OCI-LY1 (cell line): ENCODE measurements around the gene CDH23.

Source experiments
- H2AFZ ChIP-seq: fragments of 200-600 bp; sonication (generic), shearing (Covaris generic); 2 replicates; pipeline ENCODE4 v1.6.0; 2014; ENCODE audit warnings: antibody characterized with exemption, mild to moderate bottlenecking, low read length
- H3F3A ChIP-seq: fragments of 200-600 bp; sonication (generic), shearing (Covaris generic); 2 replicates; pipeline ENCODE4 v1.6.0; 2014; ENCODE audit warnings: mild to moderate bottlenecking, antibody characterized with exemption, low read length, moderate library complexity; ENCODE audit not compliant: insufficient read depth
- H3K27ac ChIP-seq: fragments of 200-600 bp; sonication (generic); 2 replicates; pipeline ENCODE4 v1.5.1; 2014; ENCODE audit warnings: low read length, mixed run types, mild to moderate bottlenecking, low read depth; ENCODE audit not compliant: poor library complexity, severe bottlenecking
- H3K27me3 ChIP-seq: fragments of 200-600 bp; sonication (generic); 2 replicates; pipeline ENCODE4 v1.6.0; 2014; ENCODE audit warnings: antibody characterized with exemption, mild to moderate bottlenecking, low read length, moderate library complexity; ENCODE audit not compliant: insufficient read depth
- H3K36me3 ChIP-seq: fragments of 200-600 bp; sonication (generic); 2 replicates; pipeline ENCODE4 v1.6.1; 2014; ENCODE audit warnings: mild to moderate bottlenecking, antibody characterized with exemption, low read length, moderate library complexity, mixed read lengths; ENCODE audit not compliant: insufficient read depth
- H3K4me1 ChIP-seq: fragments of 200-600 bp; sonication (generic); 2 replicates; pipeline ENCODE4 v1.5.1; 2014; ENCODE audit warnings: mild to moderate bottlenecking, low read length, moderate library complexity; ENCODE audit not compliant: insufficient read depth, severe bottlenecking
- H3K4me2 ChIP-seq: fragments of 200-600 bp; sonication (generic), shearing (Covaris generic); 2 replicates; pipeline ENCODE4 v1.6.1; 2014; ENCODE audit warnings: low read length
- H3K4me3 ChIP-seq: fragments of 200-600 bp; sonication (generic); 2 replicates; pipeline ENCODE4 v1.5.1; 2014; ENCODE audit warnings: low read length, low read depth, mild to moderate bottlenecking, mixed read lengths; ENCODE audit not compliant: poor library complexity, severe bottlenecking
- H3K79me2 ChIP-seq: fragments of 200-600 bp; shearing (Covaris generic); 2 replicates; pipeline ENCODE4 v1.6.1; 2016; ENCODE audit warnings: mixed run types, low read length, mixed read lengths; ENCODE audit not compliant: insufficient read depth
- H3K9ac ChIP-seq: fragments of 200-600 bp; sonication (generic), shearing (Covaris generic); 2 replicates; pipeline ENCODE4 v1.6.1; 2014; ENCODE audit warnings: mild to moderate bottlenecking, low read length, mixed read lengths
- H3K9me2 ChIP-seq: fragments of 200-600 bp; sonication (generic), shearing (Covaris generic); 2 replicates; pipeline ENCODE4 v1.6.1; 2014; ENCODE audit warnings: low read depth, mild to moderate bottlenecking, low read length, mixed read lengths
- H3K9me3 ChIP-seq: fragments of 200-600 bp; shearing (Covaris generic); 2 replicates; pipeline ENCODE4 v1.6.1; 2014; ENCODE audit warnings: low read length, mixed read lengths
- H4K20me1 ChIP-seq: fragments of 200-600 bp; sonication (generic), shearing (Covaris generic); 2 replicates; pipeline ENCODE4 v1.6.0; 2016; ENCODE audit warnings: mild to moderate bottlenecking, low read length; ENCODE audit not compliant: insufficient read depth
- EZH2 ChIP-seq: fragments of 200-600 bp; sonication (generic), shearing (Covaris generic); IDR thresholded peaks from 2 replicates; pipeline ENCODE4 v1.8.0; 2017; ENCODE audit warnings: borderline replicate concordance, mixed run types, mild to moderate bottlenecking, antibody characterized with exemption, low read length, moderate library complexity, mixed read lengths
- TF ChIP-seq, protein P1 (sequence below): fragments of 200-600 bp; sonication (generic), shearing (Covaris generic); IDR thresholded peaks from 2 replicates; pipeline ENCODE4 v1.5.1; 2017; ENCODE audit warnings: mild to moderate bottlenecking, antibody characterized with exemption, low read length, moderate library complexity, mixed read lengths

The CDH23 gene

DNA sequence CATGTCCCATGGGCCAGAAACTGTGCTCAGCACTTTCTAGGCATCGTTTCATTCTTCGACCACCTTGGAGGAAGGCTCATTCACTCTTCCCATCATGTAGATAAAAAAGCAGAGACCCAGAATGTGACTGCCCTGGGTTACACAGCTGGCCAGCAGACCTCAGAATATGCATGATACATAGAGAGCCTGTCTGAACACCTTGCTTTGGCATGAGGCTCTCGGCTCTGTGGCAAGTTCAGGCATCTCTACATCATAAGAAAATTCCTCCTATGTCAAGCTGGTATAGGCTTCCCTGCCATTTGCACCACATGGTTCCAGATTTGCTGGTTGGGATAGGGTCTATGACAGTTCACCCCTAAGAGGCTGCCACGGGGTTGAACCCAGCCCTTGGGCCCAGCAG, 134.1 kb downstream of the CDH23 start:
- H3K4me1 ChIP-seq, result no peaks in the 10 kb centered on the region
- H3K27me3 ChIP-seq, result peaks cover 3% of the 10 kb centered on the region; the same call in 1 of the 2 replicates
- H3K4me2 ChIP-seq, result no peak overlapping the region
- H3K27ac ChIP-seq, result no peak overlapping the region
- no peaks in the 10 kb centered on the region for H4K20me1 ChIP-seq
- no peak overlapping the region for H3K9ac ChIP-seq
- TF ChIP-seq, protein P1, sequence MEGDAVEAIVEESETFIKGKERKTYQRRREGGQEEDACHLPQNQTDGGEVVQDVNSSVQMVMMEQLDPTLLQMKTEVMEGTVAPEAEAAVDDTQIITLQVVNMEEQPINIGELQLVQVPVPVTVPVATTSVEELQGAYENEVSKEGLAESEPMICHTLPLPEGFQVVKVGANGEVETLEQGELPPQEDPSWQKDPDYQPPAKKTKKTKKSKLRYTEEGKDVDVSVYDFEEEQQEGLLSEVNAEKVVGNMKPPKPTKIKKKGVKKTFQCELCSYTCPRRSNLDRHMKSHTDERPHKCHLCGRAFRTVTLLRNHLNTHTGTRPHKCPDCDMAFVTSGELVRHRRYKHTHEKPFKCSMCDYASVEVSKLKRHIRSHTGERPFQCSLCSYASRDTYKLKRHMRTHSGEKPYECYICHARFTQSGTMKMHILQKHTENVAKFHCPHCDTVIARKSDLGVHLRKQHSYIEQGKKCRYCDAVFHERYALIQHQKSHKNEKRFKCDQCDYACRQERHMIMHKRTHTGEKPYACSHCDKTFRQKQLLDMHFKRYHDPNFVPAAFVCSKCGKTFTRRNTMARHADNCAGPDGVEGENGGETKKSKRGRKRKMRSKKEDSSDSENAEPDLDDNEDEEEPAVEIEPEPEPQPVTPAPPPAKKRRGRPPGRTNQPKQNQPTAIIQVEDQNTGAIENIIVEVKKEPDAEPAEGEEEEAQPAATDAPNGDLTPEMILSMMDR, result no peak
- no peak for TF ChIP-seq EZH2
- no peaks in the 10 kb centered on the region for H3F3A ChIP-seq
- no peaks in the 10 kb centered on the region for H3K79me2 ChIP-seq
- no peaks in the 10 kb centered on the region for H3K36me3 ChIP-seq
- no peak overlapping the region for H3K4me3 ChIP-seq
- H3K9me2 ChIP-seq, result no peaks in the 10 kb centered on the region
- no peaks in the 10 kb centered on the region for H3K9me3 ChIP-seq
- no peak overlapping the region for H2AFZ ChIP-seq

GRCh38 chr10:71531485-71532446, 135.0 kb downstream of the CDH23 start:
- H3K9ac ChIP-seq, result no peak overlapping the region
- TF ChIP-seq, protein P1, result no peak
- no peak for TF ChIP-seq EZH2
- H3K27me3 ChIP-seq, result peaks cover 3% of the 10 kb centered on the region; the same call in 1 of the 2 replicates
- H3K4me2 ChIP-seq, result no peak overlapping the region
- no peaks in the 10 kb centered on the region for H3K9me2 ChIP-seq
- H3K9me3 ChIP-seq, result no peaks in the 10 kb centered on the region
- H3K36me3 ChIP-seq, result no peaks in the 10 kb centered on the region
- no peaks in the 10 kb centered on the region for H3K4me1 ChIP-seq
- H3F3A ChIP-seq, result no peaks in the 10 kb centered on the region
- no peak overlapping the region for H3K4me3 ChIP-seq
- no peak overlapping the region for H3K27ac ChIP-seq
- H3K79me2 ChIP-seq, result no peaks in the 10 kb centered on the region
- H4K20me1 ChIP-seq, result no peaks in the 10 kb centered on the region
- H2AFZ ChIP-seq, result no peak overlapping the region

GRCh38 chr10:71532878-71533277, 136.2 kb downstream of the CDH23 start:
- no peaks in the 10 kb centered on the region for H3K79me2 ChIP-seq
- peaks cover 3% of the 10 kb centered on the region; the same call in 1 of the 2 replicates for H3K27me3 ChIP-seq
- no peak overlapping the region for H3K9ac ChIP-seq
- no peak overlapping the region for H3K4me3 ChIP-seq
- no peaks in the 10 kb centered on the region for H3F3A ChIP-seq
- TF ChIP-seq EZH2, result no peak
- TF ChIP-seq, protein P1, result no peak
- H3K36me3 ChIP-seq, result no peaks in the 10 kb centered on the region
- H2AFZ ChIP-seq, result no peak overlapping the region
- H4K20me1 ChIP-seq, result no peaks in the 10 kb centered on the region
- H3K4me2 ChIP-seq, result no peak overlapping the region
- no peaks in the 10 kb centered on the region for H3K9me3 ChIP-seq
- no peak overlapping the region for H3K27ac ChIP-seq
- no peaks in the 10 kb centered on the region for H3K9me2 ChIP-seq
- no peaks in the 10 kb centered on the region for H3K4me1 ChIP-seq
